ENCODE data around the gene LRP3.

DNA sequence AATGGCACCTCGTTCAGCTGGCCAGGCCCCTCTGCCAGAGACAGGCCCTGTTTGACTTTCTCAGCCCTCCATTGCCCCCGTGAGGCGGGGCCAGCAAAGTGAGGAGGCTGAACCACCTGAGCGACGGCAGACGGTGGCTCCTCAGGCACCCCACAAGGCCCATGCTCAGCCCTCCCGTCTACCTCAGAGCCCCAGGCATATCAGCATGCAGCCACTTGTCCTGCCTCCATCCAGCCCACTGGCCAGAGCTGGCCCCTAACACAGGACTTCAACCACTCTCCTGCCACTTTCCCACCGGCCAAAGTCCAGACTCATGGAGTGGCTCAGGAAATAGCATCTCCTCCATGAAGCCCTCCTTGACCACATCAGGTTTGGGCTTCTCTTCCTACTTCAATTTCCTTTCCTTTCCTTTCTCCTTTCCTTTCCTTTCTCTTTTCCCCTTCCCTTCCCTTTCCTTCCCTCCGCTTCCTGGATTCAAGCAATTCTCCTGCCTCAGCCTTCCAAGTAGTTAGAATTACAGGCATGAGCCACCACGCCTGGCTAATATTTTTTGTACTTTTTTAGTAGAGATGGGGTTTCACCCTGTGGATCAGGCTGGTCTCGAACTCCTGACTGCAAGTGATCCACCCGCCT, 22.2 kb downstream of the LRP3 start:
- TF ChIP-seq, protein P1, sequence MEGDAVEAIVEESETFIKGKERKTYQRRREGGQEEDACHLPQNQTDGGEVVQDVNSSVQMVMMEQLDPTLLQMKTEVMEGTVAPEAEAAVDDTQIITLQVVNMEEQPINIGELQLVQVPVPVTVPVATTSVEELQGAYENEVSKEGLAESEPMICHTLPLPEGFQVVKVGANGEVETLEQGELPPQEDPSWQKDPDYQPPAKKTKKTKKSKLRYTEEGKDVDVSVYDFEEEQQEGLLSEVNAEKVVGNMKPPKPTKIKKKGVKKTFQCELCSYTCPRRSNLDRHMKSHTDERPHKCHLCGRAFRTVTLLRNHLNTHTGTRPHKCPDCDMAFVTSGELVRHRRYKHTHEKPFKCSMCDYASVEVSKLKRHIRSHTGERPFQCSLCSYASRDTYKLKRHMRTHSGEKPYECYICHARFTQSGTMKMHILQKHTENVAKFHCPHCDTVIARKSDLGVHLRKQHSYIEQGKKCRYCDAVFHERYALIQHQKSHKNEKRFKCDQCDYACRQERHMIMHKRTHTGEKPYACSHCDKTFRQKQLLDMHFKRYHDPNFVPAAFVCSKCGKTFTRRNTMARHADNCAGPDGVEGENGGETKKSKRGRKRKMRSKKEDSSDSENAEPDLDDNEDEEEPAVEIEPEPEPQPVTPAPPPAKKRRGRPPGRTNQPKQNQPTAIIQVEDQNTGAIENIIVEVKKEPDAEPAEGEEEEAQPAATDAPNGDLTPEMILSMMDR (IDR thresholded peaks at IDR 0.05), result no peak
- no peak for TF ChIP-seq POLR2A (IDR thresholded peaks at IDR 0.05)
